Stimulated activated CD8-positive, alpha-beta memory T cell treated with anti-CD3 and anti-CD28 coated beads, Interleukin-12 subunit alpha, Interleukin-12 subunit beta, amount 100 ng/mL, for 24 hours (primary cell): ENCODE results near the gene TBC1D20.

Experiments
- DNase-seq: peaks from one replicate; pipeline ENCODE4 v3.0.0-alpha.2; 2020; ENCODE audit errors: extremely low read depth

The TBC1D20 gene

DNA sequence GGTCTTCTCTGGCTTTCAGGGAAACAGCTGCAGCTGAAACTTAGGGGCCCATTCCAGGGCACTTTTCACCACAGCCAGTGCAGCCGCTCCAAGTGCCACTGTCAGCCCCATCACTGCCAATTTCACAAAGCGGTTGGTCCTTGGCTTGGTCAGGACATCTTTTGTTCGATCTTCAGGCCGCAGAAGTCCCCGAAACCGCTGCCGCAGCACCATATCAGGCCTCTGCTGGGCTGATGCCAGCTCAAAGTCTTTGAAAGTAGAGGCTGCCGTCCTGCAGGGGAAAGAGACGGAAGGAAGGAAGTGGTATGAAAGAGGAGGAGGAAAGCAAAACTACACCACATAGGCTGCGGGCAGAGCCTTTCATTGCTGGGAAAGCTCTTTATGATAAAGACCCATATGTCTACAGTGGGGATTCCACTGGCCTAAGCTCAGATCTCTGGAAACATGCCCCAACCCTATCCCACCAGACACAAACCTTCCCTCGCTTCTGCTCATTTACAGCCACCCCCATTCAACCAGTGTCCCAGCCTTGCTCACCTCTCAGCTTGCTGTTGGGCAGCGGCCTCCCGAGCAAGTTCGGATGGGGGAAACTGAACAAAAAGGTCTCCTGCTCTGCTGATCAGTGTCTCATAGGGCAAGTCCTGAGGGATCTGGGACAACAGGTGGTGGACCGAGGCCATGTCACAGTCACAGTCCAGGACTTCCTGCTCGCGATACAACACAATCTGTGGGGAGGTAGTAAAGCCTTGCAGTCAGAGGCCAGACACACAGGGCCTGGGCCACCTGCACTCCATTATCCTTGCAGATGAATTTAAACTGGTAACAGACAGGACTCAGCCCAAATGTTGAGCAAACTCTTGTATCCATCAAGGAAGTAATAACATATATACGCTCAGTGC lies 23.5 kb downstream of the TBC1D20 start:
- no peak for DNase-seq

DNA sequence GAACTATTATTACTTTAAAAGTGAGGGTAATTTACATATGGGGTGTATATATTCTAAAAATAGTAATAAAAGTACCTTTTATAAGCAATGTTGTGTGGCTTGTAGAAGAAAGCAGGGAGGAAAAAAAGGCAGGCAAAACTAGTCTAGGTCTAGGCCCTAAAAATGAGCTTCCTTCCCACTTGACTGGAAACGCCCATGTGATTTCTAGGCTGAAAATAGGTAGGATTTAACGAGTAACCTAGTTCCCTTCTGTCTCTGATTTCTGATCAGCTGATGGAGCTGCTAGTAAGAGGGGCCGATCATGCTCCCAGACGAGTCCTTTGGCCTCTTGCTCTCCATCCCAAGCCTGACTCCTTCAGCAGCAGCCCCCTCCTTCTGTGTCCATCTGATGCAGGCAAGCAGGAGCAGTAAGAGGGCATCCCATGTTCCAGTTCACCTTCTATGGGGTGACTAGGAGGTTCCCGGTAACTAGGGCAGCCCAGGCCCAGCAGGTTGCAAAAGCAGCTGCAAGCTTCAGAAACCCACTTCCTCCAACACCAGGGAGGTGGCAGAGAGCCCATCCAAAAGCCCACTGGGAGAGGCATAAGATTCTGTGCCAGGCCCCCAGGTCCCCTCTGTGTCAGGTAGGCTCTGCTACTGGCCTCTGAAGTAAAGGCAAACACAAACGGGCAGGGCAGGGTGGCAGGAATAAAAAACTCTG lies 24.4 kb downstream of the TBC1D20 start:
- DNase-seq = no peak

DNA sequence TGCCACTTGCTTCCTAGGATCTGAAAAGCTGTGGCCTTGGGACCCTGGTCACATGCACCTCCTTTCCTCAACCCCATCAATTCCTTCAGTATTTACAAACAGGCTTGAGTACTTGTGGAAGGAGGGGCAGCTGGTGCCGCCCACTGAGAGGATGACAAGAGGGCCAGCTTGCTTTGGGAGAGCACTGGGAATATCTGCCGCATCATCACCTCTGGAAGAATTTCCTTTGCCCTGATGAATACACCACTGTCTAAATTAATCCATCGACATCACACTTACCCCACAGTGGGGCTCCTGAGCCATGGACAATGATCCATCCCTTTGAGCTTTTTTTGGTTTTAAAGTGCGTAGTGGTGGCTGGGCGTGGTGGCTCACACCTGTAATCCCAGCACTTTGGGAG lies 25.9 kb downstream of the TBC1D20 start:
- no peak for DNase-seq

DNA sequence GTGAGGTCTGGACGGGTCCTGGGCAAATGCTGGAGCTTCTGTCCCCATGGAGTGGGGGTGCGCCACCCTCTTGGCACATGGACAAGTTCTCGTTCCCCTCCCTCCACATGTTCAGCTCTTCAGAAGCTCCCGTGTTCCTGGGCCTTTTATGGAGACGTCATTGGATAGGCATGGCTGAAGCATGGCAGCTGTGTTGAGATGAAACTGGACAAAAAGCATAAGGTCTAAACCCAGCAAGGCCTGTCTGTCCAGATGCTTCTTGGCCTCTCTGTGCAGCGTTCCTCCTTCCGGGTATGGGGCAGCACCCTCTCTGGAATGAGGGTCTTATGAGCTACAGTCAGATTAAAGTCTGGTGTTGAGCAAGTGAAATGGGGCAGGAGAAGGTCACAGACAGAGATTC lies 26.8 kb downstream of the TBC1D20 start:
- no peak for DNase-seq

DNA sequence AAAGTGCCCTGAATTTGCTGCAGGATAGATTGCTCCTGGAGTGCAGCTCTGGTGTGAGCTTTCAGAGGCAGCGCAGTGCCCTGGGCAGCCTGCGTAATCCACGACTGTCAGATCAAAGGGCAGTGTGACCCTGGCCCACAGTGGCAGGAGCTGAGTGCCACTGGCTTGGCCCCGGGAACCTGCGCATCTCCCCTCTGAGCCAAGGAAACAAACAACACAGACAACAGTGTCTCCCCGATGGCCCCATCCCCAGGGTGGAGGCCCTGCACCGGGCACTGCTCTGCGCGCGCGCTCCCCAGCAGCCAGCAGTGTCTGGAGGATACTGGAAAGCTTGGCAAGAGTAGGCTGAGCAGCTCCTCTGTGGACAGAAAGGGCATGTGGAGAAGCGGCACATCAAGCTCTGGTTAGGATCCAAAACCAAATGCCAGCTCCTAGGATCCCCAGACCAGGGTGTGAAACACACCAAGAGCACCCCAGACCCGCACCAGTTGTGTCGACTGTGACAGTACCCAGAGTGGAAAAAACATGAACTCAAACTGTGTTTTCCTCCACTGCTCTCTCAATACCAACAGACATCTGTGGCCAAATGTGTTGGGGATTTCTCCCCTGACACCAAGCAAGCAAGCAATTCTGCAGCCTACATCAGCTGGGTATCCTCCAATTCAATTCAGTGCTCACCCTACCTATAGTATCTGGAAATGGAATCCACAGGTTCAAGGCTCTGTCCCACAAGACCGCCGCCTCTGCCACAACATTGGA lies 27.5 kb downstream of the TBC1D20 start:
- no peak for DNase-seq

DNA sequence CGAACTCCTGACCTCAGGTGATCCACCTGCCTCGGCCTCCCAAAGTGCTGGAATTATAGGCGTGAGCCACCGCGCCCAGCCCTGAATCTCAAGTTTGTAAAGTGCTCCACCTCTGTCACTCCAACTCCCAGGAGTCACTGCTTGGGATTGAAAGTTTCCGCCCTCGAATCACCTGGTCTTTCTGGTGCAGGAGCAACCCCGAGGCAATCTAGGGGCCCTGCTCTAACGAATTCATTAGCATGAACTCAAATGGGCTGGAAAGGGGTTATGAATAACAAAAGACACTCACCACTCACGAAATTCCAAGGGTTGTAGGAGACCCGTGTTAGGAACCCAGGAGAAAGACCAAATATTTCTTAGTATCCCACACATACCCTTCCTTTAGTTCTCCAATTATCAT lies 28.1 kb downstream of the TBC1D20 start:
- DNase-seq = no peak

DNA sequence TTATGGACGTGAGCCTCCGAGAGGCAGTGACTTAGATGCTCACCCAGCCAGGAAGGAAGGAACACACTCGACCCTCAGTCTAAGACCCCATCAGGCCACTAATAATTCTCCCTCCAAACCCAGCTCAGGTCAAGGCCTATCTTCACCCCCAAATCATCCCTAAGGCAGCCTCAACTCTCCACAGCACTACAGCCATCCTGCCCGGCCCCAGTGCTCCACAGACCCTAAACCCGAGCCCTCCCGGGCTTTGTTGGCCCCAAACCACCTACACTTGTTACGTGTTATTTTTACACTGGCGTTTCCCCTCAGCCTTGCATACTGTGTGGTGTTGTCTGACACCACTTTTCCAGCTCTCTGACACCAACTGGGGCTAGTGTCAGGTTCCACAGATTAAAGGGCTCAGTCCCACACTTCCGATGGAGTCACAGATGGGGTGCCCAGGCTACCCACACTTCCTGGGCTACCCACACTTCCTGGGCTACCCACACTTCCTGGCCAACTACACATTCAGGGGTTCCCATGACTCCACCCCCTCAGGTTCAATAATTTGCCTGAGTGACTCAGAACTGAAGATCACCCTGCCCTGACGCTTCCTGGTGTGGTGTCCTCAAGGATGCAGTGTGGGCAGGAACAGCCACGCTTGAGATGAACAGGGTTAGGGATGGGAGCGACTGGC lies 28.9 kb downstream of the TBC1D20 start:
- peak; percentile 37 for DNase-seq

DNA sequence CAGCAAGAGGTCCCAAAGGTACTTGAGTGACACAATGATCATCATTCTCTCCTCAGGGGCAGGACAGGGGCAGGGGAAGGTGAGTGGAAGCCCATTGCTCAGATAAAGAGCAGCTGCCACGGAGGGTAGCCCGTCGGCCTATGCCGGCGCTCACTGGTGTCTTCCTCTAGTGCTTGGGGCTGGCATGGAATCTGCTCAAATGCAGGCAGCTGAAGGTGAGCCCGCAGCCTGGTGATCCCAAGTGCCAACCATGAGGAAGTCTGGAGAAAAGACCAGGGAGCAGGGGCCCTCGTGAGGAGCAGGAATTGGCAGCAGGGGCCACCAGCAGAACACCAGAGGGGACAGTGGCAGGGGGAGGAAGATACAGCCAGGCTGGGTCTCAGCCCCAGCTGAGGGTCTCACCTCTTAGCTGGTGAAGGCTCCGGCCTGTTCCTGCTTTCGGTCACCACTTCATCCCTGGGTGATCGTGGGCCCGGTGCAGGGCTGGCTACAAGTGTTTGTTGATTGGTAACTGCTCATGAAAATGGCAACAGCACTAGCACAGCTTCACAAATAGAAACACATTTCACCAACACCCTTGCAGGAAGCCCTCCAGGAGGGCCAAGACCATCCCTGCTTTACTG lies 29.5 kb downstream of the TBC1D20 start:
- DNase-seq = no peak

DNA sequence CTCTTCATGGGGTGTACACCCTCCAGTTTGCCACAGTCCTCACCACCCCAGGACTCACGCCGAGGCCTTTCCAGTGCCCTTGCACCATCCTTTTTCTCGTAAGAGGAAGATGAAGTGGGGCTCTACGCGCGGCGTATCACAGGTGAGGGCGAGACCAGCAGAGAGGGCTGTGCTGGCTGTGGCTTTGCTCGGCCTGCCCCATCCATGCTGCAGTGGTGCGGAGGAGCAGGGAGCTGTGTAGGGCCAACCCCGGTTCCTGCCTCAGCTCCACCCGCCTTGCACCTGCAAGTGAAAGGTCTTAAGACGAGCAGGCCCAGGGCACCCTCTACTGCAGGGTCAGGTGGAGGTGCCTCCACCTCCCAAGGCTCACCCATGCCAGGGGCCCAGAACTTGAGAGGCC lies 30.1 kb downstream of the TBC1D20 start:
- no peak for DNase-seq

DNA sequence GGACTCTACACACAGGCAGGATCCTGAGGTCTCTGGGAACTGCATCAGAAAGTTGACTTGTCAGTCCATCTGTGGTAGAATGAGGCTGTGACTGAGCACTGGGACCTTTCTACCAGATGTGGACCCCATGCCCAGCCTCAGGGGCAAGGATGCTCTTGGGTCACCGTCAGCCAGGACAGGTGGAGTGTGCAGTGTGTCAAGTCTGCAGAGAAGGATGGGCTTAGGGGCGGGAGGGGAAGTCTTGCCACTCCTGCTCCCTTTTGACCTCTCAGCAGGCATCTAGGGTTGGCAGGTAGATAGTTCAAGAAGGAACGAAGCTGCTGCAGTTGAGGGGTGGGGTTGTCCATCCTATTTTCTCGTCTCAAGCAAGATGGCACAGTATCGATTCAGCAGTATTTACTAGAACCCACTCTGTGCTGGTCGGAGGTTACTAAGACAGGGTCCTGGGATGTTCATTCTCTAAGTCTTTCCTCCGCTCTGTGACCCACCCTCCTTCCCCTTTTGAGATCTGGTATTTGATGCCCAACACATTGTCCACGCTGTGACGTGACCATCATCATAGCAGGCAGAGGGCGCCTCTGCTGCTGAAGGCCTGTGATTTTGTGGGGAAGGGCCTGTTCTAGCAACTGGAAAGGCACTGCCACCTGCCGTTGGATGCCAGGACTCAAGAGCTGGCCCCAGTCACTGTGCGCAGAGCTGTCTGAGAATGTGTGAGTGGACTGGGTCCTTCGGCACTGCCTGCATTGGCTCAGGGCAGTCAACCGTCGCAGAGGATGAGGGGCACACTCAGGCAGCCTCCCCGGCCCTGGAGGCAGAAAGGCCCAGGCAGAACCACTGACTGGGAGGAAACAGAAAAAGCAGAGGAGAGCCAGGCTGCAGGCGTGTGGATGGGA lies 31.1 kb downstream of the TBC1D20 start:
- DNase-seq = no peak

DNA sequence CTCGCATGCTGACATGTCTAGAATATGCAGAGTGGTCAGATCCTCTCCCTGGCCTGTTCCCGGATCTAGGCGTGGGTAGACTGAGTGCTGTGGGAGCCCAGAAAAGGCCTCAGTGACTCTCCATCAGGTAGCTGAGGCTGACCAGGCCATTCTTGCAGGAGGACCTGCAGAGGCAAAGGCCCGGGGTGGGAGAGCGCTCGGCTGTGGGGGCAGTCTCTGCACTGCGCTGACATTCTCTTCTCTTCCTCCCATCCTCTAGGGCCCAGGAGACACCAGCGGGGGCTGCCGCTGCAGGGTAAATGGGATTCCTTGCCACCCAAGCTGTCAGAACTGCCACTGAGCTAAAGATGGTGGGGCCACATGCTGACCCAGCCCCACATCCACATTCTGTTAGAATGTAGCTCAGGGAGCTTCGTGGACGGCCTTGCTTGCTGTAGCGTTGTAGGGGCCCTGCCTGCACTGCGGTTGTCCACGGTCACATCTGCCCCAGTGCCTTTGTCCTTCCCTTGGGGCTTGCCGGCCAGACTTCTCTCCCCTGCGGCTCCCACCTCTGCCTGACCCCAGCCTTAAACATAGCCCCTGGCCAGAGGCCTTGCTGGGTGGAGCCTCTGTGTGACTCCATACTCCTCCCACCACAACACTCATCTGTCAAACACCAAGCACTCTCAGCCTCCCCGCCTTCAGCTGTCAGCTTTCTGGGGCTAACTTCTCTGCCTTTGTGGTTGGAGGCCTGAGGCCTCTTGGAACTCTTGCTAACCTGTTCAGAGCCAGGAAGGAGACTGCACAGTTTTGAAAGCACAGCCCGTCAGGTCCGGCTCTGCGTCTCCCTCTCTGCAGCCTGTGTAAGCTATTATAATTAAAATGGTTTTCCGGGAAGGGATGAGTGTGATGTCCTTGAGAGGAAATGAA lies 32.0 kb downstream of the TBC1D20 start:
- no peak for DNase-seq

DNA sequence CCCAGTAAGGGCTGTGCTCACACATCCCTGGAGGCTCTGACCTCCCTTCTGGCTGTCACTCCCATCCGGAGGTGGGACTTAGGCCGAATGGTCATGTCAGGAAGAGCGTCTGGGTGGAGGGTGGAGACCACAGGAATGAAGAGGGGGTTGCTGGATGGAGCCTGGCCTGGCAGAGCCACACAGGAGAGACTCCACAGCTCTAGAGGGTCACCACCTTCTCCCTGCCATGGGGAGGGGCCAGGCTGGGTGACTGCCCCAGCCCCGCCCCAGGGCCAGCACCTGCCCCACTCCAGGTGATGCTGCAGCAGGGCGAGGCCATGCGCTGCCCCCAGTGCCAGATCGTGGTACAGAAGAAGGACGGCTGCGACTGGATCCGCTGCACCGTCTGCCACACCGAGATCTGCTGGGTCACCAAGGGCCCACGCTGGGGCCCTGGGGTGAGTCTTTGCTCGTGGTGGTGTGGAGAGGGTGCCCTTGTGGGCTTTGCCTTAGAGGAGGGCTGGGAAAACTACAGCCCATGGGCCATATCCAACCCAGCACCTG lies 33.6 kb downstream of the TBC1D20 start:
- no peak for DNase-seq

DNA sequence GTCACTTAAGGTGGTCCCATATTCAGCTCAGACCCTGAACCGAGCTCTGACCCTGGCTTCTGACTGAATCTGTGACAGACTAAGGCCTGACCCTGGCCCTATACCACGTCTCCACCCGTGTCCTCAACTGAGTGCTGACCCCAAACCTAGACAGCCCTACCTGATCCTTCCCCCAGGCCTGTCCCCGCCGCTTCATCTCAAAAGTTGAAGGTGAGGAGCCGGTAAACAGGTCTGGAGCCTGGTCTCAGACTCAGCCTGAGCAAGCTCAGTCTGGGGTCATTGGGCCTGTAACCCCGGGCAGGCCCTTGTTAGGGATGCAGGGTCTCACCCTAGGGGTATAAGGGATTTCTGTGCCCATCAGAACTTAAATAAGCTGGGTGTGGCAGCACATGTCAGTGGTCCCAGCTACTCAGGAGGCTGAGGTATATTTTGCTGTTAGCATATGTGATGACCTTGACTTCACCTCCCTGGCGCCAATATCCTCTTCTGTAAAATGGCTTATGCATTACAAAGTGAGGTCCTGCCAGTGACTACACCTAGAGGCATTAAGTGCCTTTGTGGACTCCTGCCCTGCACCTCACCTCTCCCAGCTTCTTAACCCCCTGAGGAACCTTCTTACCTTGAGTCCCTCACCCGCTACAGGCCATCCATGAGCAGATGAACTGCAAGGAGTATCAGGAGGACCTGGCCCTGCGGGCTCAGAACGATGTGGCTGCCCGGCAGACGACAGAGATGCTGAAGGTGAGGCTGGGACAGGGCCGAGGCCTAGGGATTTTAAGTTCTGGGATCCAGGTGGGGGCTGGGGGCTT lies 34.3 kb downstream of the TBC1D20 start:
- no peak for DNase-seq

DNA sequence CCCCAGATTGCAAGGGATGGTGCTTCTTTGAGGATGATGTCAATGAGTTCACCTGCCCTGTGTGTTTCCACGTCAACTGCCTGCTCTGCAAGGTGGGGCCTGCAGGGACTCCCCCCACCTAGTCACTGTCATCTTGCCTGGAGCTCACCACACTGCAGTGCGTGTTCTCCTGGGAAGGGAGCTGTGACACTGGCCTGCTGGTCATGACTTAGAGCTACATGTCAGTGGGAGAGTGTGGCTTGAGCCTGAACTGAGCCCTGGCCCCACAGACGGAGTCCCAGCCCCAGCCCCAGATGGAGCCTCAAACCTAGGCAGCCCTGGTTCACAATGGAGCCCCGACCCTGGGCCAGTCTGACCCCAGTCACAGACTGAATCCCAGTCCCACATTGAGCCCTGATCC lies 34.9 kb downstream of the TBC1D20 start:
- no peak for DNase-seq

DNA sequence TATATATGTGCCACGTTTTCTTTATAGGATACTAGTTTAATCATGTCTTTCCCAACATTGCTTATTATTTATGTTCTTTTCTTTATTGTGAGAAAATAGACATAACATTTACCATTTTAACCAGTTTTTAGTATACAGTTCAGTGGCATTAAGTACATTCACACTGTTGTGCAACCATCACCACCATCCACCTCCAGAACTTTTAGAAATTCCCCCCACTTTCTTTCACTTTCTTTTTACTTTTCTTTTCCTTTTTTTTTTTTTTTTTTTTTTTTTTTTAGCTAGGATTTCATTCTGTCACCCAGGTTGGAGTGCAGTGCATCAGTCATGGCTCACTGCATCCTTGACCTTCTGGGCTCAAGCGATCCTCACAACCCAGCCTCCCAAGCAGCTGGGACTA lies 35.8 kb downstream of the TBC1D20 start:
- DNase-seq = no peak

DNA sequence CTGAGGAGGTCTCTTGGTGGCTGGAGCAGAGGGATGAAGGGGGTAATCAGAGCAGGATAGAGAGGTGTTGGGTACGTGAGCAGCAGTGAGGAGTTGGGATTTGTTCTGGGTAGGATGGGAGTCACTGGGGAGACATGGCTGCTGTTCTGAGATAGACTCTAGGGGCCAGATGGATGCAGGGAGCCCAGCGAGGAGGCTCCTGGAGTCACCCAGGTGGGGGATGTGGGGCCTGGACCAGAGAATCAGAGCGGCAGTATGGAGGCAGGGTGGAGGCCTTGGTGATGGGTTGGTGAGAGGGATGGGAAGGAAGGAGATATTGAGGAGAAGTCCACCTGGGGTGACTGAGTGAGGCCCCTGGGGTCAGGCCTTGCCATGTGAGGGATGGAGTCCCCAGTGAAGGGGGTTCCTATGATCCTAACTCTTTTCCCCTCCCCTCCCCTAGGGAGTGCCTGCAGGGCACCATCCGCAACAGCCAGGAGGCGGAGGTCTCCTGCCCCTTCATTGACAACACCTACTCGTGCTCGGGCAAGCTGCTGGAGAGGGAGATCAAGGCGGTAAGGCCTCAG lies 40.6 kb downstream of the TBC1D20 start:
- DNase-seq = no peak

DNA sequence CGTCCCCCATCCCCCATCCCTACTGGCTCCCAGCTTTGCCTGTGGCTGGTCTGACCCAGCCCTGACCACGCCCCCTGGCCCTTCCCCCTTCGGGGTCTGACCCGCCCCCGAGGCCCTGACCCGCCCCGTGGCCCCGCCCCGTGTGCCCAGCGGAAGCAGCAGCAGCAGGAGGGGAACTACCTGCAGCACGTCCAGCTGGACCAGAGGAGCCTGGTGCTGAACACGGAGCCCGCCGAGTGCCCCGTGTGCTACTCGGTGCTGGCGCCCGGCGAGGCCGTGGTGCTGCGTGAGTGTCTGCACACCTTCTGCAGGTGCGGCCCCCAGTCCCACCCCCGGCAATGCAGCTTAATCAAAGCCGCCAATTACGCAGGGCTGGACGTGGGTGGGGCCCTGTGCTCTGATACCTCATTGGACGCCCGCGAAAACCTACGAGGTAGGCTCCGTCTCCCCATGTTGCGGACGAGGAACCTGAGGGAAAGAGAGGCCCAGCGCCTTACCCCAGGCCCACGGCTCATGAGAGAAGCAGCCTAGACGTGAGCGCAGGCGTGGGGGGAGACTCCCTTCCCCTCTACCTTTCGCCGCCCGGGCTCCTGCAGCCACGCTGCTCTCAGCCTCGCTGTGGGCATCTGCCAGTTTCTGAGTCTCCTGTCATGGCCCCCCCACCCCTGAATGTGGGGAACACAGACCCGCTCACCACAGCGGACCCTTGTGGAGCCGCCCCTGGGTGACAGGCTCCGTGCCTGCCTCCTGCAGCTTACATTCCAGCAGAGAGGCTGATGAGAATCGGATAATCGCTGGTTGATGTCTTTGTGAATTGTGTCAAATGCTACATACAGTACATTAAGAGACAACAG lies 41.4 kb downstream of the TBC1D20 start:
- no peak for DNase-seq
